Testis (tissue), 2 donors: ENCODE data around the gene CTNNA1.

Source experiments
- CTCF ChIP-seq, 3 experiments: fragments of 450-650 bp in 2 of 3; fragments of 200-600 bp in 1 of 3; sonication (generic) in 1 of 3; IDR thresholded peaks; one replicate each; pipeline ENCODE4 v1.5.1; 2016 to 2019; ENCODE audit warnings: antibody characterized with exemption in 3 of 3, mild to moderate bottlenecking in 2 of 3, moderate library complexity in 1 of 3
- POLR2A ChIP-seq: fragments of 450-650 bp; IDR thresholded peaks from one replicate; pipeline ENCODE4 v1.6.1; 2017; ENCODE audit warnings: antibody characterized with exemption, mild to moderate bottlenecking, moderate library complexity

GRCh38 chr5:138895918-138896317 lies 142.7 kb downstream of the CTNNA1 start:
- no peak for TF ChIP-seq CTCF (IDR thresholded peaks at IDR 0.05)
- TF ChIP-seq POLR2A, result no peak
